HEK293 (cell line): ENCODE results near the gene LRIT3.

Experiments
- CTCF ChIA-PET: fragments of 350-600 bp; formaldehyde crosslinking; extraction: SDS; loops from one replicate; lab custom pipeline; 2021; ENCODE audit warnings: antibody characterized with exemption; lab: Yijun Ruan, JAX
- POLR2A ChIA-PET: fragments of 300-600 bp; formaldehyde crosslinking; extraction: SDS; loops from one replicate; lab custom pipeline; 2020; ENCODE audit warnings: antibody characterized with exemption, inconsistent platforms; lab: Yijun Ruan, JAX
- H3K27ac ChIP-seq: fragments of 200-500 bp; sonication (Bioruptor generic); 2 replicates; pipeline ENCODE4 v1.5.1; 2014; ENCODE audit warnings: low read depth, low read length, control low read depth, inconsistent platforms; ENCODE audit errors: extremely low read depth
- H3K36me3 ChIP-seq, 2 experiments: fragments of 200-500 bp in 1 of 2; sonication (Bioruptor generic) in 1 of 2; 1 replicate in 1 of 2; 2 replicates in 1 of 2; pipeline ENCODE4 v1.5.1; 2014 to 2017; ENCODE audit warnings: inconsistent platforms in 2 of 2, low read length in 2 of 2; ENCODE audit not compliant: control insufficient read depth in 2 of 2, insufficient read depth in 1 of 2
- H3K4me1 ChIP-seq: fragments of 200-500 bp; sonication (Bioruptor generic); 2 replicates; pipeline ENCODE4 v1.5.1; 2014; ENCODE audit warnings: mild to moderate bottlenecking, low read length, inconsistent platforms; ENCODE audit not compliant: control insufficient read depth, insufficient read depth
- H3K4me3 ChIP-seq: 2 replicates; pipeline ENCODE4 v1.5.1; 2011; ENCODE audit warnings: low read depth, mild to moderate bottlenecking, control low read depth, low read length, moderate library complexity
- H3K9me3 ChIP-seq: fragments of 200-500 bp; sonication (Bioruptor generic); 2 replicates; pipeline ENCODE4 v1.5.1; 2014; ENCODE audit warnings: low read depth, low read length, inconsistent platforms; ENCODE audit not compliant: control insufficient read depth, insufficient read depth
- CTCF ChIP-seq: fragments of 450-650 bp; formaldehyde crosslinking; IDR thresholded peaks from 2 replicates; pipeline ENCODE4 v1.5.1; 2016; ENCODE audit warnings: missing biosample characterization, missing genetic modification characterization
- EGR2 ChIP-seq: fragments of 450-650 bp; formaldehyde crosslinking; IDR thresholded peaks from 2 replicates; pipeline ENCODE4 v1.5.1; 2016; ENCODE audit warnings: low read depth, missing biosample characterization, missing genetic modification characterization
- FEZF1 ChIP-seq: fragments of 450-650 bp; formaldehyde crosslinking; IDR thresholded peaks from 2 replicates; pipeline ENCODE4 v1.5.1; 2016; ENCODE audit warnings: missing biosample characterization, missing genetic modification characterization
- KLF1 ChIP-seq: fragments of 450-650 bp; formaldehyde crosslinking; IDR thresholded peaks from 2 replicates; pipeline ENCODE4 v1.5.1; 2016; ENCODE audit warnings: missing biosample characterization, missing genetic modification characterization
- REST ChIP-seq: fragments of 450-650 bp; formaldehyde crosslinking; IDR thresholded peaks from 2 replicates; pipeline ENCODE4 v1.5.1; 2016; ENCODE audit warnings: missing biosample characterization, missing genetic modification characterization
- SCRT2 ChIP-seq: fragments of 450-650 bp; formaldehyde crosslinking; IDR thresholded peaks from 2 replicates; pipeline ENCODE4 v1.5.1; 2016; ENCODE audit warnings: missing biosample characterization, missing genetic modification characterization
- WT1 ChIP-seq: fragments of 450-650 bp; formaldehyde crosslinking; IDR thresholded peaks from 2 replicates; pipeline ENCODE4 v1.5.1; 2016; ENCODE audit warnings: missing biosample characterization, missing genetic modification characterization
- ZEB2 ChIP-seq: fragments of 450-650 bp; formaldehyde crosslinking; IDR thresholded peaks from 2 replicates; pipeline ENCODE4 v1.5.1; 2016; ENCODE audit warnings: missing biosample characterization, missing genetic modification characterization
- ZFHX2 ChIP-seq: fragments of 450-650 bp; formaldehyde crosslinking; conservative IDR thresholded peaks from 2 replicates; pipeline ENCODE4 v1.5.1; 2016; ENCODE audit warnings: missing biosample characterization, missing genetic modification characterization
- ZFP41 ChIP-seq: fragments of 450-650 bp; formaldehyde crosslinking; IDR thresholded peaks from 2 replicates; pipeline ENCODE4 v1.5.1; 2016; ENCODE audit warnings: missing biosample characterization, missing genetic modification characterization, borderline replicate concordance
- ZNF280C ChIP-seq: fragments of 450-650 bp; formaldehyde crosslinking; IDR thresholded peaks from 2 replicates; pipeline ENCODE4 v1.5.1; 2016; ENCODE audit warnings: missing biosample characterization, missing genetic modification characterization
- ZNF280D ChIP-seq: fragments of 450-650 bp; formaldehyde crosslinking; IDR thresholded peaks from 2 replicates; pipeline ENCODE4 v1.5.1; 2016; ENCODE audit warnings: missing biosample characterization, missing genetic modification characterization
- ZNF324 ChIP-seq: fragments of 450-650 bp; formaldehyde crosslinking; IDR thresholded peaks from 2 replicates; pipeline ENCODE4 v1.5.1; 2016; ENCODE audit warnings: missing biosample characterization, missing genetic modification characterization
- ZNF654 ChIP-seq: fragments of 450-650 bp; formaldehyde crosslinking; IDR thresholded peaks from 2 replicates; pipeline ENCODE4 v1.5.1; 2016; ENCODE audit warnings: low read depth, missing biosample characterization, missing genetic modification characterization
- ZNF701 ChIP-seq: fragments of 450-650 bp; formaldehyde crosslinking; IDR thresholded peaks from 2 replicates; pipeline ENCODE4 v1.5.1; 2016; ENCODE audit warnings: missing biosample characterization, missing genetic modification characterization
- ZNF76 ChIP-seq: fragments of 450-650 bp; formaldehyde crosslinking; IDR thresholded peaks from 2 replicates; pipeline ENCODE4; 2016; ENCODE audit warnings: low read depth, missing biosample characterization, missing genetic modification characterization, borderline replicate concordance
- ZNF768 ChIP-seq: fragments of 450-650 bp; formaldehyde crosslinking; IDR thresholded peaks from 2 replicates; pipeline ENCODE4 v1.5.1; 2018; ENCODE audit warnings: missing biosample characterization, mild to moderate bottlenecking, missing genetic modification characterization

LRIT3 gene

GRCh38 chr4:109803924-109804571 is 43.9 kb upstream of the LRIT3 start (continued):
- TF ChIP-seq ZNF76: no peak
- peak; percentile 31; the same call in 1 of the 2 replicates for TF ChIP-seq CTCF (tag by site-specific recombination)
- TF ChIP-seq ZNF654 (tag by site-specific recombination): peak; percentile 76

- CTCF ChIA-PET: interaction anchor here (0.7 kb wide), 1 partner anchor 286 kb away, joined by 7 read pairs; no protein-coding TSS in a partner anchor
- POLR2A ChIA-PET: no interaction called here
- TF ChIP-seq ZNF701 (tag by site-specific recombination) (no peak), REST (tag by site-specific recombination) (peak; percentile 56; the same call in 1 of the 2 replicates)
- TF ChIP-seq, all 188 proteins: peak for 1
Observed at GRCh38 chr4:109809655-109810054, 38.3 kb upstream of the LRIT3 start.

GRCh38 chr4:109810552-109811387 is 37.1 kb upstream of the LRIT3 start:
- ChIA-PET CTCF (interaction anchor here (0.7 kb wide), 1 partner anchor 287 kb away, joined by 7 read pairs; no protein-coding TSS in a partner anchor), POLR2A (no interaction called here)
- no peaks in the 10 kb centered on the region for H3K36me3 ChIP-seq
- H3K4me1 ChIP-seq: no peaks in the 10 kb centered on the region
- no peak overlapping the region for H3K4me3 ChIP-seq
- no peak overlapping the region for H3K27ac ChIP-seq
- H3K9me3 ChIP-seq: no peaks in the 10 kb centered on the region
- 0 out of 2 replicates have a peak, but pooled peaks have one; percentile 16 for TF ChIP-seq KLF1 (tag by site-specific recombination)
- TF ChIP-seq ZNF768 (tag by site-specific recombination): no peak
- peak; percentile 40; the same call in 1 of the 2 replicates for TF ChIP-seq WT1
- TF ChIP-seq ZFHX2 (tag by site-specific recombination): peak; percentile 43
- 0 out of 2 replicates have a peak, but pooled peaks have one; percentile 15 for TF ChIP-seq FEZF1 (tag by site-specific recombination)
- no peak for TF ChIP-seq ZEB2 (tag by site-specific recombination)
- TF ChIP-seq SCRT2 (tag by site-specific recombination): peak; percentile 68
- no peak for TF ChIP-seq ZNF324 (tag by site-specific recombination)
- TF ChIP-seq ZNF280D: no peak
- TF ChIP-seq EGR2: 0 out of 2 replicates have a peak, but pooled peaks have one; percentile 32
- no peak for TF ChIP-seq ZNF280C (tag by site-specific recombination)
- no peak for TF ChIP-seq ZFP41 (tag by site-specific recombination)

More at GRCh38 chr4:109809655-109810054, 38.3 kb upstream of the LRIT3 start:
- no peaks in the 10 kb centered on the region for H3K36me3 ChIP-seq
- no peaks in the 10 kb centered on the region for H3K9me3 ChIP-seq
- H3K27ac ChIP-seq: no peak overlapping the region
- no peaks in the 10 kb centered on the region for H3K4me1 ChIP-seq
- H3K4me3 ChIP-seq: no peak overlapping the region
